GM21447 (cell line): ENCODE measurements around the gene FAM219A.

Source experiments
- ATAC-seq: cut with Tn5 transposase; IDR thresholded peaks from one replicate; pipeline ENCODE4 v1.9.1; 2021; ENCODE audit not compliant: unreplicated experiment

Gene FAM219A

DNA sequence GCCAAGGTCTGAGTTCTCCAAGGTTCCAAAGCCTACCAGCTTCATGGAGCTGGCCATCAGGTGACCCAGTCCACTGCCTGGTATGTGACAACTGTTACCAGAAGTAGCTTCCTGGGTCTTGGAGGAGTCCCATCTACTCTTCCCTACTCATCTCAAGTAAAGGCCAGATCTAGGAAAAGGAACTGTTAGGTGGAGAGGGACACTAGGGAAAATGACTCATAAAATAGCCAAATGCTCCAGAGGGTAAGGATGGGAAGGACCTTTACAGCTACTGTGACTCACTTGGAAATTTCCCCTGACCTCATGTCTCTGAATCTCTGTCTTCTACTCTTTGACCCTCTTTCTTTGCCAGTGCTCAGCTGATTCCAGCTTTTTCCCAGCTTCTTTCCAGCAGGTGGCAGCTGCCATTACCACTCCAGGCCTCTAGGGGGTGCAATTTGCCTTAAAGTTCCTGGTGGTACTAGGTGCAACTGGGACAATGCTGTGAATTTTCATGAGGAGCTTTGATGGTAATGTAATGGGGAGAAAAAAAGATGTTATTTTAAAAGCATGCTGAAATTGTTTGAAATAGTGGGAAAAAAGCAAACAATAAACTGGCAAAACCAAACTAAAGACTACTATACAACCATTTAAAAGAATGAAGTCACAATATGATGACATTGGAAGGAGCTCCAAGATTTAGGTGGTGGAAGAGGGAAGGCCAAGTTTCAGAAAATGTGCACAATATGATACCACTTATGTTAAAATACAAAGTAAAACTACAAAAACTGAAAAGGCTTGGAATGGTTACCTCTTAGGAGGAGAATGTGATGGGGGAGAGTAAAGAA, 54.6 kb downstream of the FAM219A start:
- no peak for ATAC-seq

DNA sequence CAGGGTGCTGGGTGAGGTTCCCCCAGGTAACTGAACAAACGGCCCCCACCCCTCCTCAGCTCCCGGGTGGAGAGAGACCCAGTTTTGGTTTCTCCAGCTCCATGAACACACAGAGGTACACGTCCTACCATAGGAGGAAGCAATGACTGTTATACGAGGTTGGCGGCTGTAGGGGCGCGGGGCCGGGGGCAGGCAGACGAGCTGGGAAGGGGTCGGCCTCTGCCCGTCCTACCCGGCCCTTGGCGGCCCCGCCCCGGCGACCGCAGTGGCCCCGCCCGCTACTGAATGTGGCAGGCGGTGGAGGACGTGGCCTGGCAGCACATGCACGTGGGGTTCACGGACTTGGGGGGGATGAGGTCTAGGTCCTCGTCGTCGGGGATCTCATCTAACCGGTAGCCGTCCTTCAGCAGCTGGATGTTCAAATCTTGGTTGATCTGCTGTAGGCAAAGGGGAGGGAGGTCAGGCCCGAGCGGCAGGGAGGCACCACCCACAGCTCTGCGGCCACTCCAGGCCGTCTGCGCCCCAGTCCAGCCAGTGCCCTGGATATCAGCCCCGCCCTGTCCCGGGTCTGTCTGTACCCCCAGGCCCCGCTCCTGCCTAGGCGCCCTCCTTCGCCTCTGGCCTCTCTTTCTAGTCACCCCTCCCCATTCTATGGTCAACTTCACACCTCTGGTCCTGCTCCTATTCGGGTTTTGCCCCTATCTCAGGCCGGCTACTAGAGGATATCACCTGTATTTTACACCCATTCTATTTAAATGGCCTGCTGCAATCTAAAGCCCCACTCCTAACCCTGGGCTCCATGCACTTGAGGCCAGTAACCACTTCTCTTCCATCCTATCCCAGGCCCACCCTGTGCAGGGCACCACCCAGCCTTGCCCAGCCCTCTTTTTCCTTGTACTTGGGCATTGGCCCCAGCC, 57.4 kb downstream of the FAM219A start:
- ATAC-seq: no peak

DNA sequence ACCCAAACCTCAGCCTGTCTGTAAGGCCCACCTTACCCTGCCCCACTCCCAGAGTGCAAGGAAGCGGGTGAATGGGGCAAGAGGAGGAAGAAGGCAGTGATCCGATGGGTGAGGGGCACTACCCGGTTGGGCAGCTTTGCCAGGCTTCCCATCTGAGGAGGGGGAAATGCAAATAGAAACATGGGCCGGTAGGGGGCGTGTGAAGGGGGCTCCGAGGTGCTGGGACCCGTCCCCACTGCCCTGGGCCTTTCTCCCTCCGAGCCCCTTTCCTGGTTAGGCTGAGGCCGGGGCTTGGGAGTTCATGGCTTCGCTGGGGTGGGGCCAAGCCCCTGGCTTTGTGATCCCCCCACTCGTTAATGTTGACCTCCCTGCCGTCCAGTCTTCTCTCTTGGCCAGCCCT, 58.1 kb downstream of the FAM219A start:
- ATAC-seq: no peak

DNA sequence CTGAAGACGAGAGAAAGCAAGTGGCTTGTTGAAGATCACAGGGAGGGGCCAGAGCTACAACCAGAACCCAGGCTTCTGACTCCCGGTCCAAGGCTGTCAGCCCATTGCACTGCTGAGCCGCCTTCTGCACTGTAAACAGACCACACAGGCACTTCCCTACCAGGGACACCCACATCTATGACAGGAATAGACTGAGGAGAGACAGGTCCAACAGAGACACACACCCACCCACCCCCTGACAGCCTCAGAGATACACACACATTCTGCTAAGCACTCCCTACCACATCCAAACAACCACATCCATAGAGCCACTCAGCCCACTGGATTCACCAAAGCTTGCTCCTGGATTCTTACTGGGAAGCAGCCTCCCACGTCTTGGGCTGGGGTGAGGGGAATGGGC, 58.6 kb downstream of the FAM219A start:
- ATAC-seq: no peak

DNA sequence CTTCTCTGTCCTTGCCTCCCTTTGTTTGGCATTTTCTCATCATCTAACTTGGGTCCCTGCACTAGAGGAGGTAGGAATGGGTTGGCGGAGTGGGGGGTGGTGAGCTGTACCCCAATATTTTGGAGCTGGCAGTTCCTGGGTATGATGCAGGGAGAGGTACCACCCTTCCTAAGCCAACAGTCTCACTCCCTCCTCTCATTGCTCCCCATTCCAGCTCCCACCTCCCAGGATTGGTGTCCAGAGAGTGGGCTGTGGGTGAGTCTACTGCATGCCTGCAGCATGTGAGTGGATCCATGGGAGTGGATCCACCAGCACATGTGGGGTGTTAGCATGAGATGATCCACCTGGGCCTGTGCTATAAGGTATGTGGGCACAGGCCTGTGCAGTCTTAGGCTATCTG, 59.5 kb downstream of the FAM219A start:
- ATAC-seq: no peak

DNA sequence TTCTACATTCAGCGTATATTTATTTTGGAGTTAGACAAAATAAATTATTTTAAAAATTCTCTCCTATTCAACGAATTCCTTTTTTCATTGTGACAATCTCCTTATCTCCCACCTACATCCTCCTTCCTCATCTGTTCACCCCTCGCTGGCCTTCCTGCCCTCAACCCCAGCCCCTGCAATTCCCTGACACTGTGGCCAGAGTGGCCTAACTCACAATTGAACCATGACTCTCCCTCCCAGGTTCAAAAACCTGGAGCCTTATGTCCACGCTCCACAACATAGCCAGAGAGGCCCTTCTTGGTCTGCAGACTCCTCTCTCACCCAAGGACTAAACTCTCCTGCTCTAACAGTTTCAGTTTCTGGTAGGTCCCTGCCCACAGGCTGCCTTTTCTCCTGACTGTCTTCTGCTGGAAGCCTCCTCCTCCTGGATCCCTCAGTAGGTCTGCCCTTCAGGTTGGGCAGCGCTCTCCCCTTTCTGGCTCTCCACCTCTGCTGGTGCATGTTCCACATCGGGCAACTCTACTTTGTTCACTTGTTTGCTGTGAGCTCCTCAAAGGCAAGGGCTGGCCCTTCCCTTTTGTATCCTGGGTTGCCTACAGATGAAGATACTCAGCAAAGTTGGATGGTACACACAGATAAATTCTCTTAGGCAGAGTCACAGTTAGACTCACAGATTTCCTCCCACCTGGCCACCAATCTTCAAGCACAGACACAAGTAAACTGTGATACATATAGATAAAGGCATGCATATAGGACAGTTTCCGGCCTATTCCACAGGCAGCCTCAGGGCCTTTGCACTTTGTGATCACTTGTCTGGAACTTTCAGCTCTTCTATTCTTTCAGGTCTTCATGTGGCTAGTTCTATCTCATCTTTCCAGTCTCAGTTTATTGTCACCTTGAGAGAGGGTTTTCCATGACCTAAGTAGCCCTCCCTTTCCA, 61.8 kb downstream of the FAM219A start:
- ATAC-seq: no peak

DNA sequence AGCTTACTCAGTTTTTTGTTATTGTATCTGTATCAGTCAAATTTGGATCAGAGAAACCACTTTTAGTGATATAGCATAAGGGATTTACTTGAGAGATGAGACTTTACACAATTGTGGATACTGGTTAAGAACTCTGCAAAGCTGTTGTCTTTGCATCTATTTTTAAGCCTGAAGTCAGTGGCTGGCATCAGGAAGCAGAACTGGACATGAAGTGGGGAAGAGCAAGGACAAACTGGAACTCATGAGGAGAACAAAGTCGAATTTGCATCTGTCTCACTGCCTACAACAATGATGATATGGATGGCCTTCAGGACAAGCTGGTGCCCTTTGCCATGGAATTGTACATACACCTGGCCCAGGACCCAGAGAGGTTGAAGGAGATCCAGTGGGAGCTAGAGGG, 65.9 kb downstream of the FAM219A start:
- no peak for ATAC-seq

DNA sequence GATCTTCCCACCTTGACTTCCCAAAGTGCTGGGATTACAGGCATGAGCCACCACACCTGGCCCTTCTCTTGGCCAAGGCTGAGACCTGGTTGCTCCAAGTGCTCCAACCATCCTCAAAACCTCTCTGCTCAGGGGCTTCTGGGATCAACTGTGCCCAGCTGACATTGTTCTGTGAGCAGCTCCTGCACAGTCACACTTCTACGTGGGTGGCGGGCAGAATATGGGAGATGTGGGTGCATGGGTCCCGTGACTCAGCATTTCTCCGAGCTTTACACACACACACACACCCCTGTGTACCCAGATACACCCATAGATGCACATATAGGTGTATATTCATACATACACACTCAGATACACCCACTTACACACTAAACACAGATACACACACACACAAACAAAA, 71.1 kb downstream of the FAM219A start:
- ATAC-seq: no peak

DNA sequence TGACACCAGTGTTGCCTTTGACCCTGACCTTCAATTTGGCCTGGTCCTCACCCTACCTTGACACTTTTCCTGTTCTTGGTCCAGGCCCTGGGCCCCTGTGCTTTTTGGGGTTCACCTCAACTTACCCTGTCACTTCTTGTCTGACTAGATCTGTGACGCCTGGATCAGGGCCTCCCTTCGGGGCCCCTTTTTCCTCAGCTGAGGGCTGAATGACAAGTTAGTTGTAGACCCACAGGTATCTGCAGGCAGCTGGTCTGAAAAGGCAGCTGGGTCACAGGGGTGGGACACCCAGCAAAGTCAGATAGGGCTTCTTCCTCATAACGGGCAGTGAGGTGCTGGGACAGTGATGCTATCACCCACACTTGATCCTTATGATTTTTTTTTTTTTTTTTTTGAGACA, 71.7 kb downstream of the FAM219A start:
- no peak for ATAC-seq

DNA sequence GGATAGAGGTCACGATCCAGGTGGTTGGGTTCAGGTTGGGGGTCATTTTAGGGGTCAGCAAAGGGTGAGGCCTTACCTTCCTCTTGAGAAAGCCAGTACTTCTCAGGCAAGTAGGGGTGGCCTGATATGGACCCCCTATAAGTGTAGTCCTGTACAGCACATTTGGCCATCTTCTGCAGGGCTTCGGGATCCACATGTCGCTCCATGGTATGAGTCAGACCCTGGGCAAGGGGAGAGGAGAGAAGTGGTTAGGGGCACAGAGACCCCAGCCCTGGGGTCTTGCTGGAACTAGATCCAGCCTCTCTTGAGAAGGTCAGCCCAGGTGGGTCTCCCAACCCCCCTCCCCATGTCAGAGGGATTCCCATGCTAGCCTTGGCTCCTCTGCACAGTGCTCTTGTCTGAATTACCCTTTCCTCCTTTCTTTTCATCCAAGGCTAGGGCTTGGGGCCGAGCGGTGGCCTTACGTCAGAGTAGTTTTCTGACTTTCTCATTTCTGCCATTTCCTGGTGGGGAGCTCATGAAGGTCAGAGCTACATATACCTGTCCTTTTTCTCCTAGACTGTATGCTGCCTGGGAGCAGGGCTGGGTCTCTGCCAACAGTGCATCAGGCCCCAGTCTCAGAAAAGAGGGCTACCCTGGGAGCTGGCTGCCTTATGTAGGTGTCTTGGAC, 72.7 kb downstream of the FAM219A start:
- no peak for ATAC-seq

DNA sequence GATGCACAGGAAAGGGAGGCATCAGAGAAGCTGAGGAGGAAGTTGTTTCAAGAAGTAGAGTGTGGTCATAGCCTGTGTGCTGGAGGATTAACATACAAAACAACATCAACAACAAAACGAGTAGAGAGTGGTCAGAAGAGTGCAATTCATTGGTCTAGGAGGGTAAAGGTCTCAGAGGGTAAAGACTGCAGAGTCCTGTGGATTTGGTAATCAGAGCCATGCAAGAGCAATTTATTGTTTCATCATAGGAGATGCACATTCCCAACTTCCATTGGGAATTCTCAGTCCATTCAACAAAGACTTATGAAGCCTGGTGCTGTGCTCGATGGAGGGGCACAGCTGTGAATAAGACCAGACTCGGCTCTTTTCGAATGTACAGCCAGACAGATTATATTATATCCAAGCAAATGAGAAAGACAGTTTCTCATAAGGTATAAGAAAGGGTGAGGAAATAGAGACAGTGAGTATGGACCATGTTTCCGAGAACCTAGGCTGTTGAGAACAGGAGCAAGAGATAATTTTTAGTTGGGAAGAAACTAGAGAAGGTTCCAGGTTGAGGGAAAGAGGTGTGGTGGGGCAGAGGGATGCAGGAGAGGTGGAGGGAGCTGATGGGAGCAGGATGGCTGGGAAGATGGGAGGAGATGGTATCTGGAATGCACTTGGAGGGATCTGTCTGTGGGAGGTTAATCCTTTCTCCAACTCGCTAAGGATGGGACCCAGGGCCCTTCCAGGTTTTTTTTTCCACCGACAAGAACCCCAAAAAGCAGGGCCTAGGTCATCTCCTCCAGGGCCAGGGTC, 73.8 kb downstream of the FAM219A start:
- no peak for ATAC-seq

DNA sequence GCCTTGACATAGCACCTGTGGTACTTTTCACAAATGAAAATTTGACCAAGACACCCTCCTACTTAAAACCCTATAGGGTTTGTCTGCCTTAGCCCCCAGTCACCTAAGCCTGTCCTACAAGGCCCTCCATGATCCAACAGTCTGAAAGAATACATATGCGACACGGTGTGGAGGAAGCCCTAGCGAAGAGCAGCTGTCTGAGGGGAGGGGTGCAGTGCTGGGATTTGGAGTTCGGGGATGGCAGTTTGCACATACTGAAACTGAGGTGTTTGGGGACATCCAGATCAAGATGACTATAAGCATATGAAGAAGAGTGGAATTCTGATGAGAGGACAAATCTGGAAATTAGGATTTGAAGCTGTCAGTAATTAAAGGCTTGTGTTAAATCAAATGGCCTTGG, 74.5 kb downstream of the FAM219A start:
- ATAC-seq: no peak

DNA sequence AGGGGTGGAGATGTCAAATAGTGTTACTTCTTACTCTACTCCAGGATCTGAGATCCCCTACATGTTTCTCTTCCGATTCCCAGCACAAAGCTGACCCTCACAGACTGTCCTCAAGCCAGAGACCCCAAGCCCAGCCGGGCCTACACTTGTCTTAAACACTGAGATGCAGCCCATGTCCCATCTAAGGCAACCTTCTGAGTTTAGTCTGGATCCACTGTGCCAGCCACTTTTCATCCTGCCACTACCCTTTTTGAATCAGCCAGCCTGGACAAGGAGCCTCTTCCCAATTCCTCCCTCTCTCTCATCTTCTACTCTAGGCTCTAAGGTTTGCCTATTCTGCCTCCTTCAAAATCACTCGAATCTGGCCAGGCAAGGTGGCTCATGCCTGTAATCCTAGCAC, 75.5 kb downstream of the FAM219A start:
- ATAC-seq: no peak

DNA sequence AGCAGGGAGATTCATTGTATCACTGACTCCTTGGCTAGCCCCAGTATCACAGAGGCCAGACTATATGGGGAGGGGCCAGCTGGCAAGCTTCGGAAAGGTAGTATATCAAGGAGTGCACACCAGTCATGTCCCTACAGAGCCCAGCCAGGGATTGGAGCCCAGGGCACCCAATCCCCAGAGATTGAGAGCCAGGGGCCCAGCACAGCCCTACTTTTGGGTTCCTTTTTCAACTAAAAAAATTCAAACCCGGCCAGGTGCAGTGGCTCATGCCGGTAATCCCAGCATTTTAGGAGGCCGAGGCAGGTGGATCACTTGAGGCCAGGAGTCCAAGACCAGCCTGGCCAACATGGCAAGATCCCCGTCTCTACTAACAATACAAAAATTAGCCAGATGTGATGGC, 76.3 kb downstream of the FAM219A start:
- no peak for ATAC-seq

DNA sequence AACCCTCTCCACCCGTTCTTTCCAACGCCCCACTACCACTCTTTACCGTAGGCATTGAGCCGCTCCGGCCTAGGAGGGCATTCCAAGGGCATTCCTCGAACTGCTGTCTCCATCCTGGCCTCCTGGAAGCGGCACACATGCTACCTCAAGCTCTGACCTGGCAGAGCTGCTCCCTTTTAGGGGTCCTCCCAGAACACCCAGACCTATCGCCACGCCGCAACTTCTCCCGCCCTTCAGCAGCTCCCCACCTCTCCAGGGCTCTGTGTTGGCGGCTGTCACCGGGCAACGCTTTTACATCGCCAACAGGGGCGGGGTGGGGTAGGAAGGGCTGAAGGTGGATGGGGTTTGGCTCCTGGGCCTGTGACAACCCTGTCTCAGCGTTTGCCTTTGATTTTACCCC, 77.0 kb downstream of the FAM219A start:
- ATAC-seq: no peak

DNA sequence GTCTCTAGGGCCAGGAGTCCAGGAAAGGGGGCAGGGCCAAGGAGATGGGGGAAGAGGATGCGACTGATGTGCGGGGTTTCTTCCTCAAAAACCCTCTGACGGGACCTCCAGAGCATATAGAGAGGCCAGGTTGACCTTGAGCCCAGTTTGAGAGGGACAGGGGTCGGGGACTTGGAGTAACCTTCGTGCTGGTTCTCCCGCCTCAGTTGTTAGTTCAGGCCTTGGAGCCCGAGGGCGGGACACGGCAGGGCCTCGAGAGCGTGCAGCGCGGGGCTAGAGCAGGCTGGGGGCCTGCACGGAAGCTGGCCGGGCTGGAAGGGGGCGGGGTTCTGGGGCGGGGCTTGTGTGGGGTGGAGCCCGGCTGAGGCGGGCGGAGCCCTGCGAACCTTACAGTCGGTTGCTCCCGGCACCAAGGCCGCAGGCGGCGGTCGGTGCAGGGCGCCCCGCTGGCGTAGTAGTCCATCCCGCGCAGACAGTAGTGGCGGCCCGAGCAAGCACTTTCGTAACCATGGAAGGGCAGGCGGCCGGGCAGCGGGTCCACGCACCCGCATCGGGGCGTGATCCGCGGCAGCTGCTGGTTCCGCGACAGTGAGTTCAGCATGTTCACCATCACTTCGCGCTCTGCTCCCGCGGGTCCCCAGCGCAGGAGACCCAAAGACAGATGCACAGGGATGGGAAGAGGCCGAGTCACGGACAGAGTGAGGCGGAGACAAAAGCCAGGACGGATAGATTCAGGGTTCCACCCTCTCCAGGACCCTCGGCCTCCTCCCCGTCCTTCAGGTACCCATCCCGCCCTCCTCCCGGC, 77.7 kb downstream of the FAM219A start:
- ATAC-seq: peak; percentile 22

DNA sequence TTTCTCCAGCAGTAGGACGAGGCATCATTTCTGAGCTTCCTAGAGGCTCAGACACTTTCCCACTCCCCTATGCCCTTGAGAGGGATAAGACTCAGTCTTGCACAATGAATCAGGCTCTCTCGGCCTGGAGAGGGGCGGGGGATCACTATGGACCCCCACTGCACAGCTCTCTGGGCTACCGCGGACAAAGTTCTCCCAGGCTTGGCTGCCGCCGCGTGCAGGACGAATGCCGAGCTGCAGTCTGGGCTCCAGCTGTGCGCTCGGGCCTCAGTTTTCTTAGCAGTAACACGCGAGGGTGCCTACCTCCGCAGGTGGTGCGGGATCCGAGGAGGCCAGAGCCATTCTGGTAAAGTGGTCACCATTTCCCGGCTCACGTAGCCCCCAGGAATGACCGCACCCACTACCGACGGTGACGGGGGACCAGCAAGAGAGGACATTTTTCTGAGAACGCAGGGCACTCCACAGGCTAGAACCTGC, 78.3 kb downstream of the FAM219A start:
- no peak for ATAC-seq

DNA sequence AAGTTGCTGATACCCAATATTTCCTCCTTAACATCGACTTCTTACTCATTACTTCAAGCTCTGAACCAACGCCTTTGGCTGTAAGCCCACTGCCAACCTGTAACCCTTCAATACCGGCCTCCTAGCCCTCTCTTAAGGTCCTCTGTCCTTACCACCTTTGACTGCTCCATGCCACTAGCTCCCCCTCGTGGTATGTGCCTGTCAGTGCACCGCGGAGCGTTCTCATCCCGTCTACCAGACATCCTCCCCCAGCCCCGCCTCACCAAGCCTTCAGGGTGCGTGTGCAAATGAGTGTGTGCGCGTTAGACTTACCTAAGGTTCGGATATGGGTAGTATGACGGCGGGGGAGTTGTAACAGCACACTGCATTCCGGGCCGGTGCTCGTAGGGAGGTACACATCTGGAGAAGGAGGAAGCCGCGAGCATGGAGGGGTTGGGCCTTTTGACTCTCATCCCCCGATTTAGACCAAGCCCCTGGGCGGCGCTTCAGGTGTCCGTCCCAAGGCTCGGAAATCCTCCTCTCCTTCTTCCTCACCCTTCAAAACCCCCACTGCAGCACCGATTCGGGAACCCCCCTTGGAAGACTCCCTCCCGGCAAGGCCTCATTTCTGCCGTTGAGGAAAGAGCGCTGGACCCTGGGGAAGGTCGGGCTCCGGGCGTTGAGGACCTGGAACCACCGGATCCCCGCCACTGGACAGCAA, 78.9 kb downstream of the FAM219A start:
- ATAC-seq: no peak
